HepG2 (cell line): ENCODE results near the gene LDLRAD4. TPM values are rescaled to one million over a fixed set of nuclear protein-coding genes. Genes with fewer than 3 reads are reported as not detected.

Experiments used
- HNF1A ChIP-seq, 2 experiments: sonication (generic) in 1 of 2; formaldehyde crosslinking in 1 of 2; IDR thresholded peaks; 2 replicates each; pipeline versions ENCODE4 v1.4.0 to v1.6.1; 2016 to 2020; ENCODE audit warnings: borderline replicate concordance in 1 of 2, low read depth in 1 of 2, mild to moderate bottlenecking in 1 of 2, missing genetic modification reagents in 1 of 2
- ZFYVE20 ChIP-seq: sonication (generic); formaldehyde crosslinking; IDR thresholded peaks from 2 replicates; pipeline ENCODE4 v1.8.0; 2023; ENCODE audit warnings: low read depth, mild to moderate bottlenecking, moderate library complexity, missing genetic modification reagents, borderline replicate concordance
- ZNF407 ChIP-seq: sonication (generic); formaldehyde crosslinking; IDR thresholded peaks from one replicate; pipeline ENCODE4 v1.5.1; 2020; ENCODE audit warnings: mild to moderate bottlenecking, missing genetic modification reagents; ENCODE audit errors: not compliant biosample characterization
- ZNF570 ChIP-seq: sonication (generic); formaldehyde crosslinking; IDR thresholded peaks from 2 replicates; pipeline ENCODE4 v1.4.0; 2020; ENCODE audit warnings: mild to moderate bottlenecking, missing genetic modification reagents, borderline replicate concordance
- polyA plus RNA-seq, 8 experiments: library from polyadenylated mRNA; depleted of rRNA in 3 of 8; stranded (reverse) in 7 of 8; unstranded in 1 of 8; fragments of >200 nt; fragmentation: Illumina TruSeq in 4 of 8; extraction: Trizol in 4 of 8; gene quantifications; 2 replicates each; pipeline versions ENCODE4 v1.2.1 to v1.2.3, GENCODE V29; 2011 to 2016; ENCODE audit warnings: low read depth in 4 of 8, missing spikeins in 1 of 8, mixed read lengths in 1 of 8; ENCODE audit not compliant: insufficient read depth in 1 of 8
- total RNA-seq, 5 experiments: library from RNA; depleted of rRNA; stranded (reverse); fragments of >200 nt; fragmentation: Illumina TruSeq; extraction: Trizol; gene quantifications; 2 replicates each; pipeline ENCODE4 v1.2.3, GENCODE V29; 2016; ENCODE audit warnings: low read depth in 1 of 5

Gene LDLRAD4
- total and polyA plus RNA-seq, 2 of the 13 experiments (the other 11 are each of a cell fraction or from before 2014, with no cell fraction given) = 13.6 to 20.9 TPM

GRCh38 chr18:13560306-13560705, 341.7 kb downstream of the LDLRAD4 start (continued):
- TF ChIP-seq HNF1A (IDR thresholded peaks at IDR 0.05; ENCODE audit: low read depth) (no peak), HNF1A (CRISPR knock-in tag; IDR thresholded peaks at IDR 0.05; ENCODE audit: borderline replicate concordance) (no peak), ZNF570 (no peak), ZFYVE20 (CRISPR knock-in tag) (no peak), ZNF407 (CRISPR knock-in tag) (no peak)
